Activated T-cell treated with anti-CD3 and anti-CD28 coated beads for 1 hour (primary cell): ENCODE results near the gene HSPA14.
"Not testable (repeated sequence)": the region's sequence is repeated elsewhere in the genome, so short reads cannot be mapped to it uniquely, and the experiment has no call there.

Source experiments
- DNase-seq: peaks from one replicate; pipeline ENCODE4 v3.0.0-alpha.2; 2020; ENCODE audit warnings: low read depth

Gene HSPA14

DNA sequence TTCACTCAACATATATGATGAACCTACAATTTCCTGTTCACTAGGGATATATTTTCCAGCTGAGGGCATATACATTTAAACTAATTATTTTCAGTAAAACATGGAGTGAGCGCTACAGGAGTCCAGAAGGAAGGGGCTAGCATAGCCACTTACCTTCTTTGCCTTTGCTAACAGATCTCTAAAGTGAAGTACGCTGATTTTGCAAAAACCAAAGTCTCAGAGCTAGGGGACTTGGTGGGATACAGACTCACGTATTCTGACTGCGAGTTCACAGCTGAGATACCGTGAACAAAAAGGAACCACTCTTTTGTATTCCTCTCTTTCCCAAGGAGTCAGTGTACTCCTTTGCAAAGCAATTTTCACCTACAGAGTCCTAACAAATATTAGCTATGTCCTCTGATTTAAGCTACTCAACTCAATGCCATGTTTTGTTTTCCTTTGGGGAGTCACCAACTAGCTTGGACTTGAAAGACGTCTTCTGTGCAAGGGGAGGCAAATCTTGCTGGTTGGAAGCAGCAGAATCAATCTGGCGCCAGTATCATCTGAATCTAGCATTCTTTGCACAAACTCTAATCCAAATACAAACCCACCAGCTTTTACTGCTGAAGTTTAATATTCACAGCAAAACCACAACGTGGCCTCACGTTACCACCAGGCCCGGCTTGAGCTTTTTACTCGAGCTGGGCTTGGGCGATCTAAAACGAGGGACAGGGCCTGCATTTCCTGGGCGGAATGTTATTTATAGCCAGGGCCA, 926 bp upstream of the HSPA14 start:
- no peak for DNase-seq

DNA sequence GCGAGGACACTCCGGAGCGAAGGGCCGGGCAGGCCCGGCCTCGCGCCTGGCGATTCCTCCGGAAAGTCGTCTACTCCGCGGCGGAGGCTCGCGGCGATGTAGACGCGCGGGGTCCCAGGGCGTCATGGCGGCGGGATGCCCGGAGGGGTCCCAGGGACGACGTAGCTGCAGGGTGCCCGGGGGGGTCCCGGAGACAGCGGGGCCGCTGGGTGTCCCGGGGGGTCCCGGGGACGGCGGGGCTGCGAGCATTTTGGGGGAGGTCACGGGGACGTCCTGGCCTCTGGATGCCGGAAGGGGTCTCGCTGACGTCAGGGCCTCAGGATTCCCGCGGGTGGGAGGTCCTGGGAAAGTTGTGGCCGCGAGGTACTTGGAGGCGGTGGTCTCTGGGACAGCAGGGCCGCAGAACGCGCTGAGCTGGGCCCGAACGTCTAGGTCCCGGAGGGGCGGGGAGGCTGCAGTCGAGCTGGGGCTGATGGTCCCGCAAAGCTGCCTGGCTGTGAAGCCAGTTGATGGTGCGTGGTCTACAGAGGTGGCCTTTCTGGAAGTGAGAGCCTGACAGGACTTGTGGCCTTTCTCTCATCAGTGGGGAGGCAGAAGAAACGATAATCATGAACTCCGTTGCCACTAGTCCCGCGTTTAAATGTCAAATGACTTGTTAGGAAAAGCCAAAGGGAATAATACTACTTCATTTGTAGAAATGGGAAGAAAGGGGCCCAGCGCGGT, 637 bp downstream of the HSPA14 start:
- DNase-seq: no peak

DNA sequence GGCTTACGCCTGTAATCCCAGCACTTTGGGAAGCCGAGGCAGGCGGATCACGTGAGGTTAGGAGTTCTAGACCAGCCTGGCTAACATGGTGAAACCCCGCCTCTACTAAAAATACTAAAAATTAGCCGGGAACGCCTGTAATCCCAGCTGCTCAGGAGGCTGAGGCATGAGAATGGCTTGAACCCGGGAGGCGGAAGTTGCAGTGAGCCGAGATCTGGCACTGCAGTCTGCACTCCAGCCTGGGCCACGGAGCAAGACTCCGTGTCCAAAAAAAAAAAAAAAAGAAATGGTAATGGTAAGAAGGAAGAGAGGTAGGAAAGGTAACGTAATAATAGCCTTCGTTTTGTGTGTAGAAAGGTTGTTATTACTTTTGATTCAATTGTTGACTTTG, 1.2 kb downstream of the HSPA14 start:
- no peak for DNase-seq

DNA sequence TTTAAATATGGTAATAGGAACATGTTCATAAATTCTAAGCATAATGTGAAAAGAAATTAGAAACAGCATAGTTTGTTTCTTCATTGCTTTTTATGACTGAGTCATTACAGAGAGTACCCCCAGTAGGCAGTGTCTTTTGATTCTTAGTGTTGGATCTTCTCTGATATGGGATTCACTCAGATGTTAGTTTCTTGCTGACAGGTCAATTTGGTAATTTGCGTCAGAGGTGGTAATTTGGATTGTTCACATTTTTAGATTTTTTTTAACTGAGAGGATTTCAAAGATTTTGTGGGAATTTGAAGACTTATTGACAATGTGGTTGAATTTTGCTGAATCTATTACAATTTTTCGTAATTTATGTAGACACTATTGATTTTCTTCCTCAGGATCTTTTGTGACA, 2.1 kb downstream of the HSPA14 start:
- DNase-seq: no peak

DNA sequence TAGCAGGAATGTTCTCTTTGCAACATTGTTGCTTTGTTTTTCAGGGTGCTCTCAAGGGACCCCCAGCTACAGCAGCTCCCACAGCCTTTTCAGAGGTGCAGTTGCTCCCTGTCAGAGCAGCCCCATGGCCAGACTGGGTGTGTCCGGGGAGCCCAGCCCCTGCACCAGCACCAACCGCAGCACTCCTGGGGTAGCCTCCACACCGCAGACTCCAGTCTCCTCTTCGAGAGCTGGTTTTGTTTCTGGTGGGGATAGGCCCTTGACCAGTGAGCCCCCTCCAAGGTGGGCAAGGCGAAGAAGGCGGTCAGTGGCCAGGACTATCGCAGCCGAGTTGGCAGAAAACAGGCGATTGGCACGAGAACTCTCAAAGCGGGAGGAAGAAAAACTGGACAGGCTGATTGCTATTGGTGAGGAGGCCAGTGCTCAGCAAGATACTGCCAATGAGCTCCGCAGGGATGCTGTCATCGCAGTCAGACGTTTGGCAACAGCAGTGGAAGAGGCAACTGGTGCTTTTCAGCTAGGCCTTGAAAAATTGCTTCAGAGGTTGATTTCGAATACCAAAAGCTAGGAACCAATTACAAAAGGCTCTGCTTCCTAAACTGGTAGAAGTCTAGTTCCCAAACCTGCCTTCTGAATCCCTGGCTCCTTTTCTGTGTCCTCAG, 5.4 kb downstream of the HSPA14 start:
- no peak for DNase-seq

DNA sequence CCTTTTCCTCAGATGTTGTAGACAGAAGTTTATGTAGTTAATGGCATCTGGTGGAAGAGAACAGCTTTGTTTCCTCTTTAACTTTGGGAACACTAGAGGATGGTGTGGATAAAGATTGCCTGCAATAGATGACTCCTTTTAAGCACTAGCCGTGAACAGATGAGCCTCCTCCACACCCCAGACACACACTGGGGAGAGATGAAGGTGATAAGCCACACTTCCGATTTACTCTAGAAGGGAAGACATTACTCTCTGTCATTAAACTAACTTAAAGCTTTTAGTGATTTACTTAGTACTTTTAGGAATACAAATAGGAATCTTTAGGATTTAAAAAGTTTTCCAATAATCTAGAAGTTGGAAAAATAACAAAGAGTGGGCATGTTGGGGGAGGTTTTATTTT, 6.8 kb downstream of the HSPA14 start:
- no peak for DNase-seq

DNA sequence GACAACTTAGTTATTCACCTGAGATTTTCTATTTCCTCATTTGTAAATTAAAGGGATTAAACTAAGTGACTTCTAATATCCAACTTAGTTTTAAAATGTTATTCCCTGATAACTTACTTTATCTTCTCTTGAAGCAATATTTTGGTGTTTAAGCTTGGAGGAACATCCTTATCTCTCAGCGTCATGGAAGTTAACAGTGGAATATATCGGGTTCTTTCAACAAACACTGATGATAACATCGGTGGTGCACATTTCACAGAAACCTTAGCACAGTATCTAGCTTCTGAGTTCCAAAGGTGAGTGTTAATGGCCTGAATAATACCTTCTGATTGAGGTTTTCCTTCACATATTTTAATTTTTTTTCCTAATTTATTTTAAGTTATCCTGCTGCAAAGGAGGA, 14.1 kb downstream of the HSPA14 start:
- DNase-seq: no peak

DNA sequence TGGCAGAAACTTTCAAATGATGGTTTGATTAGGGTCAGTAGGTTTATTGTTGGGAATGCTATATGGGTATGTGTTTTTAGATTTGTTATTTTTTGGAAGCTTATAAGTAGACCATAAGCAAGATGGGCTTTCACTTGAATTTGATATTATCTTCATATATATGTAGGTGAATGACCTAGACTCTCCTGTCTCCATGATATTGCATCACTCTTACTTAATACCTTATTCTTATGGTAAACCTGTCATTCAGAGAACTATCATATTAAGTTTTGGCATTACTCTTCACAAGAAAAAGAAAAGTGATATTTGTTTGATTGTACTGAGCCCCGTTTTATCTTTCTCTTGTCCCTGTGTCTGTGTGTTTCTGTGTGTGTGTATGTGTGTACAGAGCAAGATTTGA, 17.3 kb downstream of the HSPA14 start:
- no peak for DNase-seq

DNA sequence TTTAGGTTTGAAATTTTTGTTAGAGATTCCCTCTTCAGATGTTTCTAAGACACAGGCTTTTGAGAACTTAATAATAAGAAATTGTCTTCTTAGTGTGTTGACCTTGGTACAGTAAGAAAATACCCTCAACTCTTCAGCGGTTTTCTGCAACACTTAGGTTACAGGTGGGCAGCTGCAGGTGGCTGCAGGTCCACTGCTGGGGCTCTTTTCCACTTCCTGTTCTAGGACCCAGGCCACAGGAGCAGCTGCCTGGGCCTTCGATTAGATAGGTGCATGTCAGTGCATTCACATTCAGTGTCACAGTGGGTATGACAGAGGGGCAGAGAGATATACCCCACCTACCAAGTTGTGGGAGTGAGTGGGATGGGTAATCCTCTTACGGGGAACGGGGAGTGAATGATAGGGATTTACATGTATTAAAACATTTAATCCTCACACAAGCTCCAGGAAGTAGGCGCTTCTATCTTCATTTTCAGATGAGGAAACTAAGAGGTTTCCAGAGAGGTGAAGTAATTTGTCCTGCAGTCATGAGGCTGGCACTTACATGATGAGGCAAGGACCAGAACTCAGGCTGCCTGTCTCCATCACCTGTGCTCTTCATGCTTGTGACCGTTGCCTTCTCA, 20.3 kb downstream of the HSPA14 start:
- DNase-seq: no peak

DNA sequence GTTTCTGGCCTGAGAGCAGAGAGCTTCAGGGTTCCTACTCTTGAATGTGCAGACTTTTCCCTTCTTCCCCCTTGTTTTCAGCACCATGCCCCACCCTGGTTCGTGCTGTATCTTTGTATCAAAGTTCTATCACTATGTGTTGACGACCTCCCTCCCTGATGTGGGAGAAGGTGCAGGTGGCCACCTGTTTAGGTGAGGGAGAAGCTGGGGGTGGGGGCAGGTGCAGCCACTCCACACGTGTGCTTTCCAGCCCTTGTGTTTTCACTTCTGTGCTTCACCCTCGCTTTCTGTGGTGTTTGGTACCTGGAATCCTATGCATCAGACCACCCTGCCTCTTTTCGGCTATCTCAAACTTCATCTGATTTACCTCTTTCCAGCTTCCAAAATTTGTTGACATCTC, 20.9 kb downstream of the HSPA14 start:
- no peak for DNase-seq

DNA sequence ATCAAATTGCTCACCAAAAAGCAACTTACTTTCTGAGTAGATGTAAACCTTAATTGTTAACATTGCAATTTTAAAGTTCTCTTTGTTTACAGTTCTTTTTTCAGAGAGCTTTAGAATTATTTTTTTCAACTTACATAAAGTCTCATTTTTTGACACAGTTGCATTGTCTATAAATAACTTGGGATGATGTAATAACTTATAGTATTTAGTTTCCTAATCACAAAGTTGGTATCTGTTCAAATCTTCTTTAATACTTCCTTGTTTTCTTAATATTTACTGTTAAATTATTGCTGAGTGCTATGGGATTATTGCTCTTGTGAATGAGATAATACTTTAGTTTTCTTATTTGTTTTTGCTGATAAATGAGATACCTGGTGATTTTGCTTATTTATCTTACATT, 21.7 kb downstream of the HSPA14 start:
- DNase-seq: no peak

DNA sequence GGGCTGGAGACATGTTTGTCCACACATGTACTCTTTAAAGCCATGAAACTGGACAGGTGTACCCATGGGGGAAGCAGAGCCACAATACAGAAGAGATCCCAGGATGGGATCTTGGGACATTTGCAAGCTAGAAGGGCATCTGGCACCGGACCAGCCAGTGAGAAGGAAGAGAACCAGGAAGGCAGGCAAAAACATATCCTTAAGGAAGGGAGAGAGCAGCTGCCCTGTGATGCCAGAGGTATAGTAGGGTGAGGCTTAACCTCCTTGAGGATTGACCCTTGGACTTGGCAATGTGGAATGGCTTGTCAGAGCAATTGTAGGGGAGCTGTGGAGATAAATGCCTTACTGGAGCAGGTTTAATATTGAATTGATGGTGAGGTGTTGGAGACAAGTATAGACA, 22.7 kb downstream of the HSPA14 start:
- DNase-seq: no peak

DNA sequence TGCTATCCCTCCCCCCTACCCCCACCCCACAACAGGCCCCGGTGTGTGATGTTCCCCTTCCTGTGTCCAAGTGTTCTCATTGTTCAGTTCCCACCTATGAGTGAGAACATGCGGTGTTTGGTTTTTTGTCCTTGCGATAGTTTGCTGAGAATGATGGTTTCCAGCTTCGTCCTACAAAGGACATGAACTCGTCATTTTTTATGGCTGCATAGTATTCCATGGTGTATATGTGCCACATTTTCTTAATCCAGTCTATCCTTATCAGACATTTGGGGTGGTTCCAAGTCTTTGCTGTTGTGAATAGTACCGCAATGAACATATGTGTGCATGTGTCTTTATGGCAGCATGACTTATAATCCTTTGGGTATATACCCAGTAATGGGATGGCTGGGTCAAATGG, 26.4 kb downstream of the HSPA14 start:
- not testable (repeated sequence) for DNase-seq

DNA sequence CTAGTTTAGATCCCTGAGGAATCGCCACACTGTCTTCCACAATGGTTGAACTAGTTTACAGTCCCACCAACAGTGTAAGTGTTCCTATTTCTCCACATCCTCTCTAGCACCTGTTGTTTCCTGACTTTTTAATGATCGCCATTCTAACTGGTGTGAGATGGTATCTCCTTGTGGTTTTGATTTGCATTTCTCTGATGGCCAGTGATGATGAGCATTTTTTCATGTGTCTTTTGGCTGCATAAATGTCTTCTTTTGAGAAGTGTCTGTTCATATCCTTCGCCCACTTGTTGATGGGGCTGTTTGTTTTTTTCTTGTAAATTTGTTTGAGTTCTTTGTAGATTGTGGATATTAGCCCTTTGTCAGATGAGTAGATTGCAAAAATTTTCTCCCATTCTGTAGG, 26.8 kb downstream of the HSPA14 start:
- DNase-seq: not testable (repeated sequence)

DNA sequence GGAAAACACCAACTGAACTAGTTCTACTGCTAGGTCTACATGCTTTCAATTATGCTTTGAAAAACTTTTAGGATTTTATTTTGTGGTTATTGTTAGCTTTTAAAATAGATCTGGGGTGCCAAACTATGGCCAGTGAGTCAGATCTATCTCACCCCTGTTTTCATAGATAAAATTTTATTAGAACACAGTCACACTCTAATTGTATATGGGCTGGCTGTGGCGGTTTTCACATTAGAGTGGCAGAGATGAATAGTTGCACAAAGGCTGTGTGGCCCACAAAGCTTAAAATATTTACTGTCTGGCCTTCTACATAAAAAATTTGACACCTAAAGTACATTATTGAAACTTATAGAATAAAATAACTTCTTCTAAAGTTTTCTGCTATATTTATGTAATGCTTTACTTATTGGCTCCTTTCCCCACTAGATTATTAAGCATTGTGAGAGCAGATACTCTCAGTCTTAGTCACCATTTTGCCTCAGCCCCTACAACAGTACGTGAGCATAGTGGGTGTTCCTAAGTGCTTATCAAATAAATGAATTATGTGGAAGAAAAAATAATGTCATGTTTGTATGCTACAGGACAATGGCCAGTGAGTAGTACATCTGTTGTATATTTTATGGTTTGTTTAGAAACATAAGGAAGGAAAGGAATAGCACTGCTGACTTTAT, 35.1 kb downstream of the HSPA14 start:
- no peak for DNase-seq

DNA sequence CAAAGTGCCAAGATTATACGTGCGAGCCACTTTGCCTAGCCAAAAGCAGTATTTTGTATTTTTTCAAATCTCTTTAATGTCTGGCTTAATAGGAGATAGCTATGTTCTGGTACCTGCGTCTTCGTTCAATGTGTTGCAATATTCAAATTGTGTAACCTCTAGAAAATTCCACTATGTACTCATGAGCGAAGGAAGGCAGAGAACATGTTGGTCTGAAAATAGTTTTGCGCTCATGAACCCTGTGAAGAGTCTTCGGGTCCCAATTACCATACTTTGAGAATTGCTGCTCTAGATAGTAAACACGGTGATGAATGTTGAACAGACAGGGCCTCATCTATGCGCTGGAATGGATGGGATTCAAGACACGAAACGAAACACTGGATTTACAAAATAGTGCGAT, 37.8 kb downstream of the HSPA14 start:
- no peak for DNase-seq

DNA sequence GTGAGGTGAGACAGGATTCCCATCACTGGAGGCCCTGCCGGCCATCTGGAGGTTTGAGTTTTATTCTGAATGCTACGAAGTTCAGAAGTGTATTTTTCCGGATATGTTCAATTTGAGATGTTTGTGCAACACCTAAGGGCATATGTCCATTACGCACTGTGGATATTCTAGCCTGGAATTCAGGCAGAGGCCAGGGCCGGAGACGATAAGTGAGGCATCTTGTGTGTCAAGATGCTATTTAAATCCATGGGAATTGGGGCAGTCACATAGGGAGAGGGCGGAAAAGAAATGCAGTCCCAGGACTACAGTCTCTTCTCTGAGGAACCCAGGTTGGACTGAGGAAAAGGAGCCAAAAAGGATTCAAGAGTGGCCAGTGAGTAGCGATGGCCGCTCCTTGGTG, 38.7 kb downstream of the HSPA14 start:
- DNase-seq: no peak

DNA sequence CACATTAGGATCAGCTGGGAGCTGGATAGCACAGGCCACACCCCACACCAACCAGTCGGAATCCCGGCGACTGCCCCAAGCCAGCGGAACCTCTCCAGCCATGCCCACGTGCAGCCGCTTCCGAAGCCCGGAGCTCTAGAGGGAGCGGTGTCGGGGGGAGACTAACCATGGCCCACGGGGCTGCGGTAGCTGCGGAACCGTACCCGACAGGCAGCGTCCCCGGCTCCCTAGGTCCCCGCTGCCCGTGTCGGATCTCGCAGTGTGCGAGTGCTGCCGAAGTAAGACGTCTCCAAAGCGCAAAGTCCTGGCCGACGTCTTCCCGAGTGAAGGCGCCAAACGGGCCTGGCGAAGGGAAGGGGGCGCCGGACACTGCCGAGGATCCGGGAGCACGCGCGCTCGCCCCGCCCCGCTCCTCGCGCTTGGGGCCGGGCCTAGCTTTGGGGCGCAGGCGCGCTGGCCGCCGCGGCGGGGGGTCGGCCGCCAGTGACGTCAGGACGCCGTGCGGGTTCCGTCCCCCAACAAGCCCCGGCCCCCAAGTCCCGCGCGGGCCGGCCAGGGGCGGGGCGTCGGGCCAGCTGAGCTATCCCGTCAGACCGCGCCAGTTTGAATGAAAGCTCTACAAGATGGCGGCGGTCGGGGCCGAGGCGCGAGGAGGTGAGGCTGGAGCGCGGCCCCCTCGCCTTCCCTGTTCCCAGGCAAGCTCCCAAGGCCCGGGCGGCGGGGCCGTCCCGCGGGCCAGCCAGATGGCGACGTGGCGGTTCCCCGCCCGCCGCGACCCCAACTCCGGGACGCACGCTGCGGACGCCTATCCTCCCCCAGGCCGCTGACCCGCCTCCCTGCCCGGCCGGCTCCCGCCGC, 40.4 kb downstream of the HSPA14 start, which contains the start of gene SUV39H2:
TSS of gene SUV39H2 (plus strand) at position 601 of the 858 bp plus-strand sequence. CDS start at position 624, 23 bp downstream.
- DNase-seq: peak; percentile 83

DNA sequence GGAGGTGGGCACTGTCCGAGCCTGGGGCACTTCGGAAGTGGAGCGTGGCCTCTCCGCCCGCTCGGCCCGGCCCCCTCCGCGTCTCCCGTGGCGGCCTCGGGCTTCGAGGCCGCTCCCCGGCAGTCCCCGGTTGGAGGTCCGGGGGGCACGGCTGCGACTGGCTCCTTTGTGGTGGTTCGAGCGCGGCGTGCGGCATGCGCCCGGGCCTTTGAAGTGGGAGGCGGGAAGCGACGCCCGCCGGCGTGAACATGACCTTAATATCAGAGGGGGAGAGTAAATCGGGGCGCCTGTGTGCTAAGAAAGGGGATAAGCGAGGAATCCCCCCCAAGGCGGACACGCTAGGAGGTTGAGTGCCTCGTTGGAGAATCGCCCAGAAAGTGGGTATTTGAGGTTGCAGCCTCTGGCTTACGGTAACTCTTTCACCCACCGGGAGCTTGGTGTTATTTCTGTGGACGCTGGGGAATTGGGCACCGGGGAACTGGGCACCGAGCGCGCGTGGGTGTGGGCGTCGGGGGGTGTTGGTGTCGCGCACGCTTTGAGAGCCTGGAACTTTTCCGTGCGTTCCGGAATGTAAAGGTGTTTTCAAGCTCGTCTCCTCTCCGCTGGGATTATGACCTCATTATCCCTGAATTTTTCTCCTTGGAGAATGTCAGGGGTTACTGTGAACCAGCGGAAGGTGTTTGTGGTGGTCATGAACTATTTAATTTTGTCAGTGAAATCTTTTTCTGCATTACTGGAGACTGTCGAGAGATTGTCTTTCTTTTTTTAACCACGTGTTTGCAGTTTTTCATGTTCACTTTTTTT, 41.2 kb downstream of the HSPA14 start:
- DNase-seq: peak; percentile 12

DNA sequence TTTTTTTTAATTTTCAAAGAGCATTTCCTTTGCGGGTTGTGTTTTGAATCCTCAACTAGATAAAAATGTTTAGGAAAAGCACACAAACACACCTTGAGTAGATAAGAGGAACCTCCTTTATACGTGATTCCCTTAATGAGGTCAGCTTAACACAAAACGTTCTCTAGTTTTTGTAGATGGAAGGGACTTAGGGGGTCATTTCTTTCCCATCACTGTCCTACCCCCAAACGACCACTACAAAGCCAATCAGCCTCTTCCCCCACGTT, 41.8 kb downstream of the HSPA14 start:
- no peak for DNase-seq

DNA sequence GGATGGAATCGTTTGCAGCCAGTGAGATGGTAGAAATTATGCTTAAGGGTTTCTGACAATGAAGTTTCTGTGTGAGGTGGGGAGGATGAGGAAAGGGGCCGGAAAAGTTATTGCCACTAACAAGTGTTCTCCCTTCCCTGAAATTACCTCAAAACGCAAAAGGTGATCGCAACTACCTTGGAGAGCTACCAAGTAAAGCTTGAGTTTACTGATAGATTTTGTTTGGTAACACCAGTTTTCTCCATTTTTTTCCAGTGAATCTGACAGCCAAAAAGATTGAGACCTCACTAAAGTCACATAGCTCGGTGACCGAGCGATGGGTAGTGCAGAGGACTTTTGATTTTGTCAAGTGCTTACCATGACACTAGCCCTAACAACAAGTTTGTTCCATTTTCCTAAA, 42.1 kb downstream of the HSPA14 start:
- DNase-seq: no peak
